Cardiac muscle cell (in vitro differentiated cells and primary cell): ENCODE results near the gene AP1G1. TPM values are rescaled to one million over a fixed set of nuclear protein-coding genes. Genes with fewer than 3 reads are reported as not detected.

Source experiments
- DNase-seq, 2 donors: peaks; one replicate each; pipeline versions ENCODE4 v3.0.0 to v3.0.0-alpha.2; 2010 to 2017; ENCODE audit warnings: low read depth in 1 of 2, low spot score in 1 of 2
- H3K27ac ChIP-seq: fragments of 200-600 bp; sonication (generic); 2 replicates; pipeline ENCODE4 v1.5.1; 2016
- H3K27me3 ChIP-seq: fragments of 200-600 bp; sonication (generic); 2 replicates; pipeline ENCODE4 v1.6.0; 2016; ENCODE audit warnings: control low read depth
- H3K36me3 ChIP-seq: fragments of 200-600 bp; sonication (generic); 2 replicates; pipeline ENCODE4 v1.5.1; 2016; ENCODE audit warnings: control low read depth
- H3K4me1 ChIP-seq: fragments of 200-600 bp; sonication (generic); 2 replicates; pipeline ENCODE4 v1.8.1; 2017; ENCODE audit warnings: low read depth, mild to moderate bottlenecking, mixed run types
- H3K4me3 ChIP-seq: fragments of 200-600 bp; sonication (generic); 2 replicates; pipeline ENCODE4 v1.5.1; 2016; ENCODE audit warnings: mild to moderate bottlenecking
- H3K9me3 ChIP-seq: fragments of 200-600 bp; sonication (generic); 2 replicates; pipeline ENCODE4 v1.5.1; 2017; ENCODE audit warnings: low read depth, mild to moderate bottlenecking, control low read depth
- CTCF ChIP-seq: IDR thresholded peaks from 2 replicates; pipeline ENCODE4 v1.5.1; 2012; ENCODE audit warnings: low read depth, mild to moderate bottlenecking, low read length
- polyA plus RNA-seq: library from polyadenylated mRNA; unstranded; fragments of >200 nt; fragmentation: Nextera tagmentation; extraction: Ambion mirVana; gene quantifications from 2 replicates; pipeline ENCODE4 v1.2.1, GENCODE V29; 2016
- total RNA-seq: library from RNA; depleted of rRNA; stranded (reverse); fragments of >200 nt; gene quantifications from 2 replicates; pipeline ENCODE4 v1.2.3, GENCODE V29; 2016

AP1G1 gene
- total and polyA plus RNA-seq, 2 experiments from 2014 or later = 14.7 to 69.0 TPM

DNA sequence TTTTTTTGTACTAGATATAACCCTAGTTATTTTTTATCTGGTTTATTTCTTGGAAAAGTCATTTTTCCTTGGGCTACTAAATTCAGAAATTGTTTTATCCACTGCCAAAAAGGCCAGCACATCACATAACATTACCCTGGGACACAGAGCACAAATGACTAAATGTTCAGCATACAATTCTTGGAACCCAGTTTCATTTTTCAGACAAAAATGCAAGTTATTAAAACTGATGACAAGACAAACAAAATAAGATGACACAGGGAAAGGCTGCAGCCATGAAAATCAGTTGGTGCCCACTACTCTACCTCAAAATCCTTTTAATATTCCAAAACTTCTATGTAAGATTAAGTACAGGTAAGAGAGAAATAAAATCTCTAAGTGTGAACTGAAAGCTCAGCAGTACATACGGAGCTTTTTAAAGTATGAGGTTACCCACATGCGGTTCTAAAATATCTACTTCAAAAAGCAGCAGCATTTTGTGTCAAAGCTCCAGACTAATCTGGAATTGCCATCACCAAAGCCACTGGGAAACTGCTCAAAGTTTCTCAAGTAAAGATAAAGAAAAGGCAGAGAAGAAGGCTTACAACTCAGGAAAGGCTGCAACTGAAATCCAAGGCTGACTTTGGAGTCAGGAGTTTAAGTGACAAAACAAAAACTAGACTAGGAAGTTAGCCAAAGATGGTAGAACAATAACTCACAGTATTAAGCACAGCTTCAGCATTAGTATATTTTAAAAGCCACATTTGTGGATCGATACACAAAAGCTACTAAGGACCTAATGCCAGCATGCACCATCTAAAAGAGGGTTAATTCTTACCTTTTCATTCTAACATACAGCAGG, 41.4 kb downstream of the AP1G1 start:
- no peak for TF ChIP-seq CTCF
- Histone ChIP-seq H3K9me3 (no peaks in the 10 kb centered on the region), H3K27ac (no peak overlapping the region), H3K4me1 (no peaks in the 10 kb centered on the region), H3K27me3 (peaks cover 8% of the 10 kb centered on the region), H3K4me3 (no peak overlapping the region), H3K36me3 (peaks cover 47% of the 10 kb centered on the region)
- no peak for DNase-seq

GRCh38 chr16:71762186-71762585, 46.4 kb downstream of the AP1G1 start:
- peak in 1 of 2 donors; percentile 54 for DNase-seq
- no peaks in the 10 kb centered on the region for H3K9me3 ChIP-seq
- no peak overlapping the region for H3K4me3 ChIP-seq
- TF ChIP-seq CTCF = no peak
- peaks cover 13% of the 10 kb centered on the region for H3K4me1 ChIP-seq
- peaks cover 36% of the 10 kb centered on the region for H3K36me3 ChIP-seq
- H3K27ac ChIP-seq = no peak overlapping the region
- peaks cover 8% of the 10 kb centered on the region for H3K27me3 ChIP-seq

GRCh38 chr16:71761097-71761496, 47.5 kb downstream of the AP1G1 start:
- H3K36me3 ChIP-seq = peaks cover 37% of the 10 kb centered on the region
- peaks cover 8% of the 10 kb centered on the region for H3K27me3 ChIP-seq
- TF ChIP-seq CTCF = no peak
- H3K4me3 ChIP-seq = no peak overlapping the region
- H3K9me3 ChIP-seq = no peaks in the 10 kb centered on the region
- DNase-seq = no peak
- no peak overlapping the region for H3K27ac ChIP-seq
- H3K4me1 ChIP-seq = peaks cover 13% of the 10 kb centered on the region

- no peak for TF ChIP-seq CTCF
- no peak overlapping the region for H3K27ac ChIP-seq
- peaks cover 42% of the 10 kb centered on the region for H3K36me3 ChIP-seq
- no peaks in the 10 kb centered on the region for H3K27me3 ChIP-seq
- DNase-seq = peak in 1 of 2 donors; percentile 76
- H3K9me3 ChIP-seq = no peaks in the 10 kb centered on the region
- H3K4me3 ChIP-seq = no peak overlapping the region
- H3K4me1 ChIP-seq = peaks cover 13% of the 10 kb centered on the region
Measured at GRCh38 chr16:71758293-71758760, 50.3 kb downstream of the AP1G1 start.

DNA sequence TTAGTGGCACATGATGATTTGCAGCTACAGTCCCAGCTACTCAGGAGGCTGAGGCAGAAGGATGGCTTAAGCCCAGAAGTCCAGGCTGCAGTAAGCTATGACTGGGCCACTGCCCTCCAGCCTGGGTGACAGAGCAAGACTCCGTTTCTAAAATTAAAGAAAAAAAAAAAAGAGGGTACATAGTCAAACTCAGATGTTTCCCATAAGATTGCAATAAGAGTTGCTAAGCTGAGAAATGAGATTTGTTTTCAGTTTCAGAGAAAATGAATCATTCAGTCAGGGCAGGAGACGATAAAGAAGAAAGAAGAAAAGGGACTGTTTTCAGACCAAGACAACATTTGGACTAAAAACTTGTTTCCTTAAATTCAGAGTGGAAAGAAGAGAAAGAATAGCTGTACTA, 54.0 kb downstream of the AP1G1 start:
- peaks cover 35% of the 10 kb centered on the region for H3K36me3 ChIP-seq
- TF ChIP-seq CTCF = no peak
- no peaks in the 10 kb centered on the region for H3K9me3 ChIP-seq
- peaks cover 13% of the 10 kb centered on the region for H3K4me1 ChIP-seq
- H3K27ac ChIP-seq = no peak overlapping the region
- H3K4me3 ChIP-seq = no peak overlapping the region
- no peak for DNase-seq
- no peaks in the 10 kb centered on the region for H3K27me3 ChIP-seq
